Occipital lobe (tissue), 2 donors: ENCODE results near the gene MINAR1. TPM values are rescaled to one million over a fixed set of nuclear protein-coding genes. Genes with fewer than 3 reads are reported as not detected.

Experiments
- DNase-seq: peaks from one replicate; lab custom pipeline; 2025; lab: John Stamatoyannopoulos, UW
- total RNA-seq: library from RNA; depleted of rRNA; stranded (reverse); fragments of >200 nt; gene quantifications from one replicate; pipeline ENCODE4 v1.2.3, GENCODE V29; 2014

The MINAR1 gene
- total RNA-seq, 1 donor from 2014 or later, result 3.6 TPM

DNA sequence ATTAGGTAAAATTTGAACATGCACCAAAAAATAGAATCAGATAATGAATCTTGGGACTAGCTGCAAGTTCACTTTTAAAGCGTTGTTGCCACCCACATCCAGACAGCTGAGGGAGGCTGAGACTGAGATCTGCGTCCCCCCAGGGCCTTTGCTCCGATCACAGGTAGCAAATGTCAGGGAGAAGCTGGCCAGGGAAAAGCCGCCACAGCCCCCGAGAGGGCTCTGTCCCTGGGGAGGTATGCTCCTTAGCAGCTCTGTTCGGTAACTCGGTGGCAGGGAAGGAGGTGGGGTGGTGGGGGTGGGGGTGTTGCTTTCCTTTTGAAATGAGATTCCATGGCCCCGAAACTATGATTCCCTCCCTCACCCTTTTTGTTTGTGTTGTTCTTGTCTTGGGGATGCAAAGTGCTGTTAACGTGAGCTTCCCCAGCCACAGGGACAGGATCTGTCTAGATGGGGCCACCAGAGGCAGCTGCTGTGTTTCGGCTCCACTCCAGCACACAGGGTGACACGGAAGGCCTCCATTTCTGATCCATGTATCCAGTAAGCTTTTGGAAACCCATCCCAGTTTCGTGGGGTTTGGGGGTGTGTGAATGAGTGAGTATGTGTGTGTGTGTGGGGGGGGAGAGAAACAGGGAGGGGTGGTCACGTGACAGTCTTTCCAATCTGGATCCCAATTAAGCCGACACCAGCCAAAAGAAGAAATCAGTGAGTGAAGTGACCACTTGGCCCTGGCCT lies 1.1 kb upstream of the MINAR1 start:
- no peak for DNase-seq

DNA sequence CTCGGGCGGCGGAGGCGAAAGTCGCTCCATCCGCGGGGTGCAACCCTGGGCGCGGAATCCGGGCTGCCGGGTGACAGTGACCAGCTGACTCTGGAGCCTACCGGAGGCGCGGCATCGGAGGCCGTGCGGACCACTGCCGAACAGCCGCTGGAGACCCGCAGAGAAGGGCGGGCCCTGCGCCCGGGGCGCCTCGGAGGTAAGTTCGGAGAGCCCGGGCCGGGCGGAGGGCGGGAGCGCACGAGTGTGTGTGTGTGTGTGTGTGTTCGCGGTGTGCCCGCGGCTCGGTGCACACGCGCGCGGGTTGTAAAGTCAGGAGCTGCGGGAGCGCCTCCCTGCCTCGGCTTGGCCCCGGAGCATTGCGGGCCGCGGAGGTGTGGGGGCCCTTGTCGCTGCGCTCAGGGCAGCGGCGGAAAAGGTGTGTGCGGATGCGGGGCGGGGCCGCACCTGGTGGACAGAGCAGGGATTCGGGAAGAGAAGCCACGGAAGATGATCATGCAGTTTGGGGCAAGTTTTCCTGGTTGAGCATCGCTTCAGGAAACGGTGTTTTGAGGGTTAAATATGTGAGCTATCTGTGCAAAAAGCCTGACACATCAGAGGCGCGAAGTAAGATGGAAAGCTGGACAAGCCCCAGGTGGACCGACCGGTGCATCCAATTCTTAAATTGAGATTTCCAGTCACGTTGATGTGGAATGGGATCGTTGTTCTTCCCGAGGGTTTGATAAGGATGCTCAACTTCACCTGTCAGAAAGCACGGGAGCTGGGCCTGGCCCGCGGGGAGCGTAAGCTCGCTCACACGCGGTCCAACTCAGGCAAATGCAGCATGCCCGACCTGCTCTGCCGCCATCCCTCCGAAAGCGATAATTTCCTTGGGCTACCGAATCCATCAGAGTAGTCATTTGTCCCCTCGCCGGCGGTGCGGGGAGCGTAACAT lies 474 bp downstream of the MINAR1 start:
- no peak for DNase-seq

DNA sequence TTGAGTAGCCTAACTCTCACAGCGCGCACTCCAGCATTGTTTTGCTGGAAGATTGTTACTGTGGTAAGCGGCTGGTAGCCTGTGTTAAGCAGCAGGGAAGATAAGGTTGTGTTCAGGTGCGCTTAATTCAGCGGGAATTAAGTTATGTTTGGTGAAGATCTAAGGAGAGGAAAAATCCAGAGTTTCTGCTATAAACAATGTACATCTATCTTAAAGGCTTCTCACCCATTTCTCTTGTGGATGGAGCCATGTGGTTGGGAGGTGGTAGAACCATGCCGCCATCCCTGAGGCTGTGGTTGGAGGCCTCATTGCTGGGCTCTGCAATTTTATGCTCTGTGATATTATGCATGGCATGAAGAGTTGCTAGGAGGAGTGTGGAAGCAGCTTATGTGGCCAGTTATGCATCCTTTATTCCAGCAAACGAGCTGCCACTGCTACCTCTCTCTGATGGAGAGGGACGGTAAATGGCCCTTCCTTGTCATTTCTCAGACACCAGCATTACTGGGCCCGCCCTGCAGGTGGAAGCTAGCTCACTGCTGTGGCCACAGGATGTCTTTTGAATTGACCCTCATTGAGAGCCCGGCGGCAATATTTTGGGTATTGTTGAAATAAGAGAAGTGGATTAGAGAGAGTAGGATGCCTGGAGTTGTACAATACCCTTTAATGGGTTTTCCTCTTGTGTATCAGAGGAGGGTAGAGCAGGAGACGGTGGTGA lies 1.3 kb downstream of the MINAR1 start:
- DNase-seq, result no peak

DNA sequence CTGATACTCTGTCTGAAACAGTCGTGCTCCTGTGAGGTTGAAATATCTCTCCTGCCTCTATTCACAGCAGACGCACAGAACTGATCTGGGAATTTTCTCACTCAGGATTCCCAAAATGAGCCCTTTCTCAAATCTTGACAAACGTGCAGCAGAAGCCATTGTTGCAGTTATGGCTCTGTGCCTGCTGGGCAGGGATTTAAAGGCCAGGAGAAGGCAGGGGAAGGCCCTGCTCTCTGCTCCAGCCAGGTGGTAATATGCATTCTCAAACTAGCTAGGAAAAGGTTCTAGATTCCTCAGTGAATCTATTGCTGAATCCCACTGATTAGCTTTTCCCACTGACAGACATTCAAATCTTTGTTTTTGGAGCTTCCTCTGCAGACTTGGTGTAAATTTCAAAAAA lies 2.2 kb downstream of the MINAR1 start:
- DNase-seq, result no peak

DNA sequence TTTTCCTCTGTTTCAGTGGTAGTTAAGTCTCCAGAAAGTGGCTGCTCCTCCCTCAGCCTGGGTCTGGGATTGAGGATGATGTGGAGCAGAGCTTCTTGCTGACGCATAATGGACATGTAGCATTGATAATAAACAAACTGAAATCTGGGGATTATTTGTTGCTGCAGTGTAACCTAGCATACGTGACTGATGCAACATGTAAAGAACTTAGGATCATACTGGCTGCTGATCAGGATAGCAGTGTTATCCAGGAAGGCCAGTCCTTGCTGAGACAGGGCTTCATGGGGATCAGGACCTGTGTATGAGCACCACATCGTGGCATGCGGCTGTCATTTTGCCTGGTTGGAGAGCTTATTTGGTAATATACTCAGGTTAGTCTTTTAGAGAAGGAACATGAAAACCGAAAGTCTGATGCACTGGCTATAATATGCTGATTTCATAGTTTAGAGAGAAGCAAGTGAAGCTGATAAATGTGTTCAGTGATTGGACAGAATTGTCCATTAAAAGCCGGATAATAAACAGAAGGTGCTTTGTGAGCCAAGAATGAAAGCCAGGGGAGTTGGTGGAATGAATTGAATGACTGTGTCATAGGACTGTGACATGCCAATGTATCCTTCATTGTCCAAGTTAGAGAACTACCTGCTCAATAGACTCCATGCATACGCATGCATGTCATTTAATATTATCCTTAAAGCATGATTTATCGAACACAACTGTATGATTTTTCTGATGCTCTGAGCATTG lies 4.1 kb downstream of the MINAR1 start:
- no peak for DNase-seq

DNA sequence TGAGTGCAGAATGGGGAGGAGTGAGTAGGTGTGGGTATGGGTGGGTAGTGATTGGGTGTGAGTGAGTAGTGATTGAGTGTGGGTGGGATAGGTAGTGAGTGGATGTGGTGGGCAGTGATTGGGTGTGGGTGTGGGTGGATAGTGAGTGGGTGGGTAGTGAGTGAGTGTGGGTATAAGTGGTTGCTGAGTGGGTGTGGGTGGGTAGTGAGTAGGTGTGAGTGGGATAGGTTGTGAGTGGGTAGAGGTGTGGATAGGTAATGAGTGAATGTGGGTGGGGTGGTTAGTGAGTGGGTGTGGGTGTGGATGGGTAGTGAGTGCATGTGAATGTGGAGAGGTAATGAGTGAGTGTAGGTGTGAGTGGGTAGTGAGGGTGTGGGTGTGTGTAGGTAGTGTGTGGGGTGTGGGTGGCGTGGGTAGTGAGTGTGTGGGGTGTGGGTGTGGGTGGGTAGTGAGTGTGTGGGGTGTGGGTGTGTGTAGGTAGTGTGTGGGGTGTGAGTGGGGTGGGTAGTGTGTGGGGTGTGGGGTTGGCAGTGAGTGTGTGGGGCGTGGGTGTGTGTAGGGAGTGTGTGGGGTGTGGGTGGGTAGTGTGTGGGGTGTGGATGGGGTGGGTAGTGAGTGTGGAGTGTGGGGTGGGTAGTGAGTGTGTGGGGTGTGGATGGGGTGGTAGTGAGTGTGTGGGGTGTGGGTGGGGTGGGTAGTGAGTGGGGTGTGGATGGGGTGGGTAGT lies 5.3 kb downstream of the MINAR1 start:
- no peak for DNase-seq

DNA sequence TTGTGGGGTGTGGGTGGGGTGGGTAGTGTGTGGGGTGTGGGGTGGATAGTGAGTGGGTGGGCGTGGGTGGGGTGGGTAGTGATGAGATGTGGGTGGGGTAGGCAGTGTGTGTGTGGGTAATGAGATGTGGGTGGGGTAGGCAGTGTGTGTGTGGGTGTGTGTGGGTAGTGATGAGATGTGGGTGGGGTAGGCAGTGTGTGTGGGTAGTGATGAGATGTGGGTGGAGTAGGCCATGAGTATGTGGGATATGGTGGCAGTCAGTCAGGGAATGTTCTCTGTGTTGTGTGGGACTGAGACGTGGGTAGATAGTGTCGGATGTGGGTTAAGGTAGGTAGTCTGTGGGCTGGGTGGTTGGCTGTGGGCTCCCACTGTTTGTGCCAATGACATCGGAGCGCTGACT lies 7.1 kb downstream of the MINAR1 start:
- no peak for DNase-seq

DNA sequence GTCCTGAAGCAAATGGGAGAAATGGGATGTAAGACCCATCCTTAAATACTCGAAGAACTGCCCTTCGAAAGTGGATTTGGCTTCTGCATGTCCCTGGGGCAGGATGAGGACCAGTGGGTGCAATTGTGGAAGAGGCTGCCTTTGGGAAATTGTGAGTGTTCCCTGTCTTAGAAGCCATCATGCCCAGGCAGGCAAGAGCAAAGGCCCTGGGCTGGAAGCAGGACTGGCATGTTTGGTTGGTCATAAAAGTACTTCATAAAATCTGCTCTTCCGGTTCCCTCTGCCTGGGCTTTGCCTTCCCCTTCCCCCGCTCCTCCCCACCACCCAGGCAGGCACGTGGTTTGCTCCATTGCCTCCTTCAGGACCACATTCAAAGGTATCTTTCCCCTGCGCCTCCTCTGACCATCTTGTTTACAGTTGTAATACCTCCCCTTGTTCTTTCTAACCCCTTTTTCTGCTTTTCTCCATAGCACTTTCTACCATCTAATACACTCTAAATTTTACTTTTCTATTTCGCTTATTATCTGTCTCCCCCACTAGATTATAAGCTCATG lies 8.3 kb downstream of the MINAR1 start:
- DNase-seq, result no peak

DNA sequence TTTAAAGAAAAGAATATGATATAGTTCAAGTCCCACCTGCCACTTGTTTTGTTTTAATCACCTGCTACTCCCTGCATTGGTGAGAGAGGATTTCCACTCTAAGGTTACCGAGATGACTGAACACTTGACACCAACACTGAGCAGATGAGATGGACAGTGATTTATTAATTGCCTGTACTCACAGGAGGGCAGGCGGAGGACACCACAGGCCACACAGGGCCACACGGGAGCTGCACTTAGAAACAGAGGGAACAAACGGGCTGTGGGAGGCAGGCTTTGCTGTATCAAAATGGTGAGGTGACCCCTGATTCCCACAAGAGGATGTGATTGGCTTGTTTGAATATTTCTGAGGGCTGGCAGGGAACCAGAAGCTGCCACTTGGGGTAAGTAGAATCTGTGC lies 10.8 kb downstream of the MINAR1 start:
- no peak for DNase-seq

DNA sequence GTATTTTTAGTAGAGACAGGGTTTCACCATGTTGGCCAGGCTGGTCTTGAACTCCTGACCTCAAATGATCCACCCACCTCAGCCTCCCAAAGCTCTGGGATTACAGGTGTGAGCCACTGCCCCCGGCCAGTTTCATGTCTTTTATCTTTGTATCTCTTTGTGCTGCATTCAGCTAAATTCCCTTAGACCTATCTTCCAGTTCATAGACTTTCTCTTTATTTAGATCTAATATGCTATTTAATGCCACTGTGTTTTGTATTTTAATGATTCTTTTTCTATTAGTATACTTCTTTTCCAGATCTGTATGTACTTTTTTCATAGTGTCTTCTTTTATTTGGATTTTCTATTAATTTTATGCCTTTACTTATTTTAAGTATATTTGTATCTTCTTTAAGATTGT lies 14.9 kb downstream of the MINAR1 start:
- DNase-seq, result no peak

DNA sequence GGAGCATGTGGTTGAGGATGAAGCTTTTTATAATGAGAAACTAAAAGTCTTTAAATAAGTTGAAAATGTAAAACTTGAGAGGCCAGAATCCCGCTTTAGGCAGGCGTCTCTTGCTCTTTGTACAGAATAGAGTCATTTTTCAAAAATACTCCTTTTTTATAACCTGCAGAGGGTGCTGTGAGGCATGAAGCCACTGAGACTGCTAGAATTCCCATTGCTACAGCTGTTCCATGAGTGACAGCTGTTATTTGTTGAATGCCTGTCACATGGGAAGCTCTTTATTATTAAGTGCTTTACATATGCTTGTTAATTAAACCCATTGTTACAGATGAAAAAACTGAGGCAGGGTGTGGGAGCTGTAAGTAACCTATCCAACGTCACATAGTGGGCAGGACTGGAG lies 18.5 kb downstream of the MINAR1 start:
- DNase-seq, result no peak

DNA sequence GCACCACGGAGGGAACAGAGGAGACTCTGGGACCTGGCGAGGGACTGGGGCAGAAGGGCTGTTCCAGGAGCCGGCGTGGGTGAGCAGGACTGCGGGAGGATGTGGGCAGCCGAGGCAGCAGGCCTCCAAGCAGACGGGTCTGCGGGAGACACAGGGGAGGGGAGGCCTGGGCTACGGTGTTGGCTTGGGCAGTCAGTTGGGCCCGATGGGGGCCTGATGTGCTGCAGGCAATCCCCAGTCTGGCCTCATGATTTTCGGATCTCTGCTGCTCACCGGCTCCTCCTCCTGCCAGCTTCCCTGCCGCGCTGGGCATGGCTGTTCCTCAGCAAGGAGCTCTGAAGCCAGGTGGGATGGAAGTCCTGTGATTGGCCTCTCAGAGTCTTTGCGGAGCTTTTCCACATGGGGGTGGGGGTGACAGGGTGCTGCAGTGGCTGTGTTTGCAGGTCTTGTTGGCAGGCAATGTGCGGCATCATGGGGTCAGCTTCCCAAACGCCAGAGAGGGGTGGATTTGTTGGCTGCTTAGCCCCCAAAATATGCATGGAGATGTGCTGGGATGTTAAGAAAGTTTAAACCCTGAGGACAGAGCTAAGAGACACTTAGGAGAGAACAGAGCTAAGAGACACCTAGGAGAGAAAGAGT lies 19.3 kb downstream of the MINAR1 start:
- no peak for DNase-seq

DNA sequence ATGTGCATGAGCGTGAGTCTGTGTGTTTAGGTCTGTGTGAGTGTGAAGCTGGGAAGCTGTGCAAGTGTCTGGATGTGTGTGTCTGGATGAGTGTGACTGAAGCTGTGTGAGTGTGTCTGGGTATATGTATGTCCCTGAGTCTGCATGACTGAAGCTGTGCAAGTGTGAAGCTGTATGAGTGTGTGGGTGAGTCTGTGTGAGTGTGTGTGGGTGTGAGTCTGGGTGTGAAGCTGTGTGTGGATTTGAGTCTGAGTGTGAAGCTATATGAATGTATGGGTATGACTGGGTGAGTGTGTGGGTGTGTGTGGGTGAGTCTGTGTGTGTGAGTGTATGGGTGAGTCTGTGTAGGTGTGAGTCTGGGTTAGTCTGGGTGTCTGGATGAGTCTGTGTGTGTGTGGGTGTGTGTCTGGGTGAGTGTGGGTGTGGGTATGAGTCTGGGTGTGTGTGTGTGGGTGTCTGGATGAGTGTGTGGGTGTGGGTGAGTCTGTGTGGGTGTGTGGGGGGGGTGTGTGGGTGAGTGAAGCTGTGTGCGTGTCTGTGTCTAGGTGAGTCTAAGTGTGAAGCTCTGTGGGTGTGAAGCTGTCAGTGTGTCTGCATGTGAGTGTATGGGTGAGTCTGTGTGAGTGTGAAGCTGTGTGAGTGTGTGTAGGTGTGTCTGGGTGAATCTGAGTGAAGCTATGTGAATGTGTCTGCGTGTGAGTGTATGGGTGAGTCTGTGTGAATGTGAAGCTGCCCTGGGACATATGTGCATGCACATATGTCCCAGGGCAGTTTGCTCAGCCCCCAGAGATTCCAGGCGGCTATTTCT lies 20.3 kb downstream of the MINAR1 start:
- no peak for DNase-seq

DNA sequence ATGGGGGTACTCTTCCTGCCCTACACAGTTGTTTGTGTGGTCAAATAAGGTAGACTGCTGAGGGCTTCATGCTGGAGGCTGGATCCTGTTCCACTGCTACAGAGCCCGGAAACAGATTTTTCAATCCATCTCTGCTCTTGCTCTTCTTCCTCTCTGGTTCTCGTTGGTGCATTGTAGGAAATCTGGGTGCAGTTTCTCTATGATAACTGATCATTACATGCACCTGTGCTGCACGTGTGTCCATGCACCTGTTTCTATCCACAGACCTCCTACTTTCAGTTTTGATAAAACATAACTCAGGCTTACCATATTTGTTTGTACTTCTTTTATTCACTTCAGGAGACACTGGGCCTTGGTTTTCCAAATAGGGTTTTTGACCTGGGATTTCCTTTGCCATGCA lies 21.3 kb downstream of the MINAR1 start:
- DNase-seq, result no peak

DNA sequence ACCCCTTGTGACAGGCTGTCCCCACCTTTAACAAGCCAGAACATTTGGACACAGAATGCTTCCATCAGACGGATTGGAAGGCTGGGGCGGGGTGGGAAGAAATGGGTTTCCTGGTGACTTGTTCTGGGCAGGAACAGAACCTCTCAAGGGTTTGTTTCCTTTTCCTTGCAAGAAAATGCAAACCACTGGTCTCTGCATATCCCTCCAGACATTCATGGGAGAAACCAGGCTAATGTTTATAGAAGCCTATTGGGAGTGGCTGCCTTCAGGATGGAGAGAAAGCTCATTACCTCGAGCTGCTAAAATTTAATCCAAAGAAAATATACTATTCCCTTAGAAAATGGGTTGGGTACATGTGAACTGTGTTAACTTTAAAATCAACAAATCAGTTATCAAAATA lies 21.9 kb downstream of the MINAR1 start:
- no peak for DNase-seq

DNA sequence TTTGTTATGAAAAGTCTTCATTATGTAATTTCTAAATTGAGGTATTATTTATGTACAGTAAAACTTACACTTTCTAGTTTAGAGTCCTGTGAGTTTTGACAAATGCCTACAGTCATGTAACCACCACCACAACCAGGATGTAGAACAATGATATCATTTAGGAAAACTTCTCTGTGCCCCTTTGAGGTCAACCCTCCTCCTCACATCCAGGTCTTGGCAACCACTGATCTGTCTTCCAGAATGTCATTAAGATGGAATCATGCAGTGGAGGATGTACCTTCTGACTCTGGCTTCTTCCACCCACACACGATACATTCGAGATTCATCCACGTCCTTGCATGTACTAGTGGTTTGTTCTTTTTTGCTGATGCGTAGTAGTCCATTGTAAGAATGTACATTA lies 23.2 kb downstream of the MINAR1 start:
- DNase-seq, result no peak

DNA sequence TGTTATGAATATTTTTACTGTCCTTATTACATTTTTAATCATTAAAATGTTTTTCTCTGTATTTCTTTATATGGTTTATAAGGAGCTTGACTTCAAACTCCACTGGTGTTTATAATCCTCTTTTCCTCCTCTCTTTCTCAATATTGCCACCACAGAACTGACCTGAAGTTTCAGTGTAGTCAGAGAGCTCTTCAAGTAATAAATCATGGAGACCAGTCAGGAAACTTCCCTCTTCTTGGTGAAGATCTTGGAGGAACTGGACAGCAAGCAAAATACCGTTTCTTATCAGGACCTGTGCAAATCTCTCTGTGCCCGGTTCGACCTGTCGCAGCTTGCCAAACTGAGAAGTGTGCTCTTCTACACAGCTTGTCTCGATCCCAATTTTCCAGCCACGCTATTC lies 23.8 kb downstream of the MINAR1 start:
- DNase-seq, result no peak

DNA sequence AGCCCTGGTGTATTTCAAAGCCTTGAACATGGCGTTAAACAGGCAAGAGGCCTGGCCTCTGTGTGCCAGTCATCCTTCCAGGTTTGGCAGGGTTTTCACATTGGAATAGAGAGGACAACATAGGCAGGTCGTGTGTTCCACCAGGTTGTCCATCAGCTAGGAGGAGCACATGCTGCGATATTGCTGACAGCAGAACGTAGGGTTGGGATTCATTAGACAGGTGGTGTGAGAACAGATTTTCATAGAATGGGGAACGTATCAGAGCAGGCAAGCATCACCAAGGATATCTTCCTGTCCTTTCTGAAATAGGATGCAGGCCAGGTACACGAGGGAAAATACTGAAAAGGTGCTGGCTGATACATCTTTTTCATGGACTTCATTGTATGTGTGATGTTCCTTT lies 26.4 kb downstream of the MINAR1 start:
- no peak for DNase-seq

DNA sequence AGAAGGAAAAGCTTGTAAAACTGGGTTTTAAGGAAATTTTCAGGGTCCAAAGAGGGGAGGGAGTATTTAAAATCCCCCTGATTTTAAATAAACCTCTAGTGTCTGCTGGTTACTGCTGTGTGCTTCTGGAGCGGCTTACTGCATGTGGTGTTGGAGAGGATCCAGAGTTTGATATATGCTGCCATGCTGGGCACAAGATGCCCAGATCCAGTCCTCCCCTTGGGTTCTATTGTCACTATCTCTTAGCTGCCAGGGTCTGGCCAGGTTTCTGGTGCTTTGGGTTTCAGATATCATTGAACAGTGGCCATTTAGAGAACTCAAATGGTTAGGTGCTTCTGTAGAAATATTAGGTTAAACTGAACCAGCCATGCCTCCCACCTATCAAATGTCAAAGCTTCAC lies 27.5 kb downstream of the MINAR1 start:
- no peak for DNase-seq
